Endodermal cell (in vitro differentiated cells): ENCODE data around the gene LAMP1. TPM values are rescaled to one million over a fixed set of nuclear protein-coding genes. Genes with fewer than 3 reads are reported as not detected.
"Not testable (repeated sequence)": the region's sequence is repeated elsewhere in the genome, so short reads cannot be mapped to it uniquely, and the experiment has no call there.

ENCODE experiments used
- DNase-seq: peaks from one replicate; pipeline ENCODE4 v3.0.0-alpha.2; 2017
- H3K27ac ChIP-seq: 2 replicates; pipeline ENCODE4 v1.5.1; 2013; ENCODE audit warnings: mild to moderate bottlenecking, low read depth, low read length, moderate library complexity
- H3K27me3 ChIP-seq: 2 replicates; pipeline ENCODE4 v1.6.1; 2013; ENCODE audit warnings: mild to moderate bottlenecking, low read length, moderate library complexity; ENCODE audit not compliant: insufficient read depth, control insufficient read depth, poor library complexity, severe bottlenecking
- H3K36me3 ChIP-seq: 2 replicates; pipeline ENCODE4 v1.7.0; 2013; ENCODE audit warnings: mild to moderate bottlenecking, low read length, moderate library complexity; ENCODE audit not compliant: control insufficient read depth, insufficient read depth
- H3K4me1 ChIP-seq: one replicate; pipeline ENCODE4 v1.7.0; 2013; ENCODE audit warnings: low read length; ENCODE audit not compliant: control insufficient read depth, insufficient read depth
- H3K4me3 ChIP-seq: 2 replicates; pipeline ENCODE4 v1.5.1; 2013; ENCODE audit warnings: mild to moderate bottlenecking, low read length, moderate library complexity
- H3K9ac ChIP-seq: 2 replicates; pipeline ENCODE4 v1.6.1; 2013; ENCODE audit warnings: mild to moderate bottlenecking, low read length, moderate library complexity; ENCODE audit not compliant: poor library complexity, severe bottlenecking; ENCODE audit errors: extremely low read depth
- H3K9me3 ChIP-seq: 2 replicates; pipeline ENCODE4 v1.6.1; 2013; ENCODE audit warnings: mild to moderate bottlenecking, low read length, moderate library complexity; ENCODE audit not compliant: control insufficient read depth
- H3K27ac Mint-ChIP-seq: 2 replicates; pipeline ENCODE4 v1.8.0; 2020; ENCODE audit warnings: mixed read lengths
- H3K27me3 Mint-ChIP-seq: 2 replicates; pipeline ENCODE4 v1.8.0; 2021; ENCODE audit warnings: mild to moderate bottlenecking, mixed read lengths; ENCODE audit not compliant: insufficient read depth
- H3K36me3 Mint-ChIP-seq: 2 replicates; pipeline ENCODE4 v1.8.0; 2020; ENCODE audit warnings: low read depth, mixed read lengths
- H3K4me1 Mint-ChIP-seq: 2 replicates; pipeline ENCODE4 v1.8.0; 2020; ENCODE audit warnings: mixed read lengths
- H3K4me3 Mint-ChIP-seq: 2 replicates; pipeline ENCODE4 v1.8.0; 2020; ENCODE audit warnings: mild to moderate bottlenecking, moderate library complexity, mixed read lengths
- H3K9me3 Mint-ChIP-seq: 2 replicates; pipeline ENCODE4 v1.8.0; 2020; ENCODE audit warnings: mild to moderate bottlenecking, mixed read lengths
- whole genome bisulfite sequencing, 2 experiments: methylation state at CpG; one replicate each; pipeline versions ENCODE4 v1.1.5 to v1.1.7; 2013; ENCODE audit warnings: missing lambda C conversion rate in 2 of 2, mixed read lengths in 1 of 2; ENCODE audit not compliant: insufficient coverage in 1 of 2, insufficient read length in 1 of 2; 5-methylcytosine and 5-hydroxymethylcytosine counted together
- total RNA-seq, 2 donors: library from RNA; stranded (reverse); fragmentation: NEBNext Ultra II Directional in 1 of 2; extraction: Animal tissue kit (Norgen Biotek cat#: 25700) in 1 of 2; gene quantifications; 2 replicates in 1 of 2; 3 replicates in 1 of 2; pipeline ENCODE4 v1.2.1, GENCODE V29; 2021
- TF ChIP-seq, protein P1 (sequence below): fragments of 200-600 bp; sonication (generic); conservative IDR thresholded peaks from 2 replicates; pipeline ENCODE4 v1.5.0; 2021; ENCODE audit warnings: antibody characterized with exemption, mild to moderate bottlenecking

LAMP1 gene
- total RNA-seq, 2 donors from 2014 or later: 153 to 160 TPM

DNA sequence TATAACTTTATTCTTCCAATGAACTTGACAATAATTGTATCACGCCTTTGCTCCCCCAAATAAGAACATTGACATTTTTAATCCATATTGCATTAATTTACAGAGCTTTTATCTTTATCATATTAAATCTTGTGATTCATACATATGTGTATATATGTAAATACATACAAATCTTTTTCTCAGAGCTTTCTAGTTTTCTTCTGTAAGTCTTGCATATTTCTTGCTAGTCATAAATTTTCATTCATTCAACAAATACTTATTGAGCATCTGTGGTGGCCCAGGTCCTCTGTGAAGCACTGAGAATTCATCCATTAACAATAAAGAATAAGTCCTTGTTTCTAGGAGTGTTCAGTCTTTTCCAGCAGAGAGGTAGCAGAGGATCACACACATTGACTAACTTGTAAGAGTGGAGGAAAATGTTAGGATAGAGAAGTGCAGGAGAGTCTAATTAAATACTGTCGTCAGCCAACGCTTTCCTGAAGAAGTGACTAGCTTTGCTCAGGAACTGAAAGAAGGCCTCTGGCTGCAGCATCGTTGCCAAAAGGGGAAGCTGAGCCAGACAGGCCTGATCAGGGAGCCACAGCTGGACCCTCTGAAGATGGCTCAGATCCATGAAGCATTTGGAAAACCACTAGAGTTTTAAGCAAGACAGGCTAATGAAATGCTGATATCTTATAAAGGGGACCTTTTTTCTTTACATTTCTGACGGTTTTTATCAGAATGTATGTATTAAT lies 38.6 kb upstream of the LAMP1 start:
- H3K27ac ChIP-seq: no peak overlapping the region
- no peak for DNase-seq
- TF ChIP-seq, protein P1, sequence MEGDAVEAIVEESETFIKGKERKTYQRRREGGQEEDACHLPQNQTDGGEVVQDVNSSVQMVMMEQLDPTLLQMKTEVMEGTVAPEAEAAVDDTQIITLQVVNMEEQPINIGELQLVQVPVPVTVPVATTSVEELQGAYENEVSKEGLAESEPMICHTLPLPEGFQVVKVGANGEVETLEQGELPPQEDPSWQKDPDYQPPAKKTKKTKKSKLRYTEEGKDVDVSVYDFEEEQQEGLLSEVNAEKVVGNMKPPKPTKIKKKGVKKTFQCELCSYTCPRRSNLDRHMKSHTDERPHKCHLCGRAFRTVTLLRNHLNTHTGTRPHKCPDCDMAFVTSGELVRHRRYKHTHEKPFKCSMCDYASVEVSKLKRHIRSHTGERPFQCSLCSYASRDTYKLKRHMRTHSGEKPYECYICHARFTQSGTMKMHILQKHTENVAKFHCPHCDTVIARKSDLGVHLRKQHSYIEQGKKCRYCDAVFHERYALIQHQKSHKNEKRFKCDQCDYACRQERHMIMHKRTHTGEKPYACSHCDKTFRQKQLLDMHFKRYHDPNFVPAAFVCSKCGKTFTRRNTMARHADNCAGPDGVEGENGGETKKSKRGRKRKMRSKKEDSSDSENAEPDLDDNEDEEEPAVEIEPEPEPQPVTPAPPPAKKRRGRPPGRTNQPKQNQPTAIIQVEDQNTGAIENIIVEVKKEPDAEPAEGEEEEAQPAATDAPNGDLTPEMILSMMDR: no peak
- peaks cover 4% of the 10 kb centered on the region for H3K9me3 ChIP-seq
- H3K4me3 ChIP-seq: no peak overlapping the region
- Mint-ChIP-seq H3K4me1 (no peaks in the 10 kb centered on the region), H3K27ac (no peak overlapping the region), H3K4me3 (no peak overlapping the region), H3K9me3 (no peaks in the 10 kb centered on the region), H3K36me3 (peaks cover 78% of the 10 kb centered on the region), H3K27me3 (no peaks in the 10 kb centered on the region)
- 93 to 97% methylated on average over 3 to 5 of the region's 5 CpGs for WGBS, 2 experiments
- H3K27me3 ChIP-seq: no peaks in the 10 kb centered on the region
- peaks cover 88% of the 10 kb centered on the region for H3K36me3 ChIP-seq
- H3K9ac ChIP-seq: no peak overlapping the region
- no peaks in the 10 kb centered on the region for H3K4me1 ChIP-seq

GRCh38 chr13:113260996-113261395 lies 36.0 kb upstream of the LAMP1 start:
- no peak overlapping the region for H3K9ac ChIP-seq
- Mint-ChIP-seq H3K27ac (no peak overlapping the region), H3K4me3 (no peak overlapping the region), H3K9me3 (no peaks in the 10 kb centered on the region), H3K36me3 (peaks cover 72% of the 10 kb centered on the region), H3K4me1 (no peaks in the 10 kb centered on the region), H3K27me3 (no peaks in the 10 kb centered on the region)
- H3K27ac ChIP-seq: no peak overlapping the region
- peaks cover 79% of the 10 kb centered on the region for H3K36me3 ChIP-seq
- DNase-seq: no peak
- H3K27me3 ChIP-seq: no peaks in the 10 kb centered on the region
- TF ChIP-seq, protein P1: no peak
- 96 to 98% methylated on average over 11 to 13 of the region's 13 CpGs for WGBS, 2 experiments
- peaks cover 4% of the 10 kb centered on the region for H3K9me3 ChIP-seq
- no peak overlapping the region for H3K4me3 ChIP-seq
- no peaks in the 10 kb centered on the region for H3K4me1 ChIP-seq

GRCh38 chr13:113263016-113263415 lies 34.0 kb upstream of the LAMP1 start:
- H3K4me3 ChIP-seq, H3K27me3 ChIP-seq, H3K4me3 Mint-ChIP-seq, H3K9me3 Mint-ChIP-seq, H3K9me3 ChIP-seq, H3K27ac ChIP-seq, H3K27me3 Mint-ChIP-seq, H3K27ac Mint-ChIP-seq, H3K4me1 Mint-ChIP-seq, H3K9ac ChIP-seq, DNase-seq, H3K4me1 ChIP-seq: not testable (repeated sequence)
- WGBS, 2 experiments: 95 to 100% methylated on average over 3 to 6 of the region's 14 CpGs
- peaks cover 64% of the 10 kb centered on the region for H3K36me3 Mint-ChIP-seq
- H3K36me3 ChIP-seq: peaks cover 65% of the 10 kb centered on the region
